ENCODE data around the gene ZNF710. TPM values are rescaled to one million over a fixed set of nuclear protein-coding genes. Genes with fewer than 3 reads are reported as not detected.
"Not testable (repeated sequence)": the region's sequence is repeated elsewhere in the genome, so short reads cannot be mapped to it uniquely, and the experiment has no call there.

The ZNF710 gene
- total RNA-seq, 1 experiment from 2014 or later = 16.1 TPM

DNA sequence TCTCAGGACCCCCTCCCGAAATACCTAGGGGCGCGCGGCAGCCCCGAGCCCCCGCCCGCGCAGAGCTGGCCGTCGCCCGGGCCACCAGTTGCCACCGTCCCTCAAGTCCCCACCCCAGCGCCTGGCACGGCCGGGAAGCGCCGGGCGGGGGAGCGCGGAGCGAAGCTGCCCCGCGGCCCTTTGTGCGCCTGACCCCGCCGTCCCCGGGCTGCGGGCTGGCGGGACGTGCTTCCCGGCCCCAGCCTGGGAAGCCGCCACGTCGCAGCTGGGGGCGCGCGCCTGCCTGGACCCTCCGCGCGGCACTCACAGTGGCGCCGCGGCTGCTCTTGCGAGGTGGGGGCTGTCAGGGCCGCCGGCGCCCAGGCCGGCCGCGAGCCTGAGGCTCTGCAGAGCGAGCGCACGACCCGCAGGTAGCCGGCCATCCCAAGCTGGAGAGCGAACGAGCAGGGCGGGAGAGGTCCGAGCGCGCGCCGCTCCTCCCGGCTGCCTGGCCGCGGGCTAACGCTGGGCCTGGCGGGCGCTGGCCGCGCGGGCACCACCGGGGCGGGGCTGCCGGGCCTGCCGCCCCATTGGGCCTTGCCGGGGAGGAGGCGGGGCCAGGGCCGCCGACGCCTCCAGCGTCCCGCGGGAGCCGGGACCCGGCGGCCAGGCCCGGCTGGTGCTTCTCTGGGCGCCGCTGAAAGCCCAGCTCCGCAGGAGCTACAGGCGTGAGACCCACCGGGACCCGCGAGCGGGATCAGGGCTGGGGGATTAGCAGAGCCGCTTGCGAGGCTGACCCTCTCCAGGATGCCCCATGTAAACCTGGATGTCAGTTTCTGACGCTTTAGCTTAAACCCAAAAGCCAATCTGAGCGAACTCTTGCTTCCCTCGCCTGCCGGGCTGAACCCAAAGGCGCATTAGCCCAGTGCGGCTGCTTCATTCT, 101.1 kb downstream of the ZNF710 start, which contains the start of gene IDH2:
Gene IDH2, minus strand, starts transcription at position 500 of the 922 bp plus-strand sequence. Its CDS starts 78 bp downstream, at position 422.
- peak; percentile 64 for DNase-seq (ENCODE audit: low read depth)

GRCh38 chr15:90103701-90104329, 102.7 kb downstream of the ZNF710 start:
- no peak for DNase-seq (ENCODE audit: low read depth)

GRCh38 chr15:90104551-90104950, 103.4 kb downstream of the ZNF710 start:
- DNase-seq (ENCODE audit: low read depth) = no peak

DNA sequence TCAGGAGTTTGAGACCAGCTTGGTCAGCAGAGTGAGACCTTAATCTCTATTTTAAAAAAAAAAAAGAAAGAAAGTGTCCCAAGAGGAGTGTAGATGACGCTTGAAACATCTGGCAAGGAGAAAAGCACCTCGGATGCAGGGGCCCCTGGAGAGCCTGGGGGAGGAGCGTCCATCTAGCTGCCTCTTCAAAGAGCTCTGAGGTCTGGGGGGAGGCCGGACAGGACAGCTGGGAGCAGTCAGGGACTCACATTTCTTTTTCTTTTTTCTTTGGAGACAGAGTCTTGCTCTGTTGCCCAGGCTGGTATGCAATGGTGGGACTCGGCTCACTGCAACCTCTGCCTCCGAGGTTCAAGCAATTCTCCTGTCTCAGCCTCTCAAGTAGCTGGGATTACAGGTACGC, 104.4 kb downstream of the ZNF710 start:
- DNase-seq (ENCODE audit: low read depth) = no peak

DNA sequence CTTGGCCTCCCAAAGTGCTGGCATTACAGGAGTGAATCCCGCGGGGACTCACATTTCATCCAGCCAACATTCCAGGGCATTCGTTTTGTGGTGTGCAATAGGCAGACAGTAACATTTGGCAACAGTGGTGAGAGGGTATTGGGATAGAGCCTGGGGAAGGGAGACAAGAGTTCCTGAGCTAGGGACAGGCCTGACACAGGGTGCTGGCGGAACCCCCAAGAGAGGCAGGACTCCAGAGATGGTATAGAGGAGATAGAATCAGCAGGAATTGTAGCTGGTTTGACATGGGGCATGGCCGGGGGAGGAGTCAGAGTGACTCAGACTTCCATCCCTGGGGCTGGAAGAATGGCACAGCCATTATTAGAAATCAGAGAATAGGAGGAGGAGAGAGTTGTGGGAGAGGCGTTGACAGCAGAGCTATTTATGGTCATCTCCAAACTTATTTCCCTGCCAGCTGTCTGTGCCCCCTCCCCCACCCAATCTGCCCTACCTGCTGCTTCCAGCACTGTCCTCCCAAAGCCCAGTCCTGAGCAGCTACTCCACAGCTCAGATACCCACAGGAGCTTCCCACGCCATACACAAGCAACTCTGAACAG, 105.5 kb downstream of the ZNF710 start:
- DNase-seq (ENCODE audit: low read depth) = peak; percentile 68

- not testable (repeated sequence) for DNase-seq (ENCODE audit: low read depth)
Measured at GRCh38 chr15:90108038-90108437, 106.9 kb downstream of the ZNF710 start.

DNA sequence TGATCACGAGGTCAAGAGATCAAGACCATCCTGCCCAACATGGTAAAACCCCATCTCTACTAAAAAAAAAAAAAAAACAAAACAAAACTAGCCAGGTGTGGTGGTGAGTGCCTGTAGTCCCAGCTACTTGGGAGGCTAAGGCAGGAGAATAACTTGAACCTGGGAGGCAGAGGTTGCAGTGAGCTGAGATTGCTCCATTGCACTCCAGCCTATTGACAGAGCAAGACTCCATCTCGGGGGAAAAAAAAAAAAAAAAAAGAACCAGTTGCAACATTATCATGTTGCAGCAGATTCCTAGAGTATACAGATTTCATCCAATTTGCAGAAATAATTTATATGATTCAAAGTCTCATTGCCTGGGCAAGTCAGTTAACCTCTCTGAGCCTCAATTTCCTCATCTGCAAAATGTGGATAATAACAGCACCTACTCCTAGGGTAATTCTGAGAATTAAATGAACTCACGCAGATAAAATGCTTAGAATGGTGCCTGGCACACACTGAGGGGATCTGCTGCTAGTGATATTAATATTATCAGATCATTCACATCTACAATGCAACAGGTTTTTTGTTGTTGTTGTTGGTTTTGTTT, 108.1 kb downstream of the ZNF710 start:
- DNase-seq (ENCODE audit: low read depth) = not testable (repeated sequence)

DNA sequence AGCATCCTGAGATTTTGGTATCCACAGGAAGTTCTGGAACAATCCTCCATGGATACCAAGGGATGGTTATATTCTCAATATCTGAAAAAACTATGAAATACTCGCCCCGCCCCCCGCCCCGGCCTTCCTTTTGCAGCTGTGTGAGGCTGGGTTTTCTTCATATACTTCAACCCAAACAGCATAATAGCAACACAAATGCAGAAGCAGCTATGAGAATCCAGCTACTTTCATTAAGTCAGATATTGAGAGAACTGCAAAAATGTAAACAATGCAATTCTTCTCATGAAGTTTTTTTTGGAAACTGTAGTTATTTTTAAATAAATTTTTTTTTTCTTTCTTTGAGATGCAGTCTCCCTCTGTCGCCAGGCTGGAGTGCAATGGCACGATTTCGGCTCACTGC, 112.0 kb downstream of the ZNF710 start:
- no peak for DNase-seq (ENCODE audit: low read depth)

GRCh38 chr15:90114451-90114901, 113.4 kb downstream of the ZNF710 start:
- DNase-seq (ENCODE audit: low read depth) = peak; percentile 26

- DNase-seq (ENCODE audit: low read depth) = no peak
Measured at GRCh38 chr15:90115783-90116182, 114.7 kb downstream of the ZNF710 start.

DNA sequence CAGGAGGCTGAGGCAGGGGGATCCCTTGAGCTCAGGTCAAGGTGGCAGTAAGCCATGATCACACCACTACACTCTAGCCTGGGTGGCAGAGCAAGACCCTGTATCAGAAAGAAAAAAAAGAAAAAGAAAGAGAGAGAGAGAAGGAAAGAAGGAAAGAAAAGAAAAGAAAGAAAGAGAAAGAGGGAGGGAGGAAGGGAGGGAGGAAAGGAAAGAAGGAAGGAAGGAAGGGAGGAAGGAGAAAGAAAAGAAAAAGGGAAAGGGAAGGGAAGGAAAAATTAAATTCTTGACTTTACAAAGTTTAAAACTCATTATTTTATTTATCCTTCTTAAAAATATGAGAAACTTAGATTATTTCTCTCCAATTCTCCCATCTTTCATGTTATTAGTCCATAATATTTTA, 118.2 kb downstream of the ZNF710 start:
- DNase-seq (ENCODE audit: low read depth) = no peak

DNA sequence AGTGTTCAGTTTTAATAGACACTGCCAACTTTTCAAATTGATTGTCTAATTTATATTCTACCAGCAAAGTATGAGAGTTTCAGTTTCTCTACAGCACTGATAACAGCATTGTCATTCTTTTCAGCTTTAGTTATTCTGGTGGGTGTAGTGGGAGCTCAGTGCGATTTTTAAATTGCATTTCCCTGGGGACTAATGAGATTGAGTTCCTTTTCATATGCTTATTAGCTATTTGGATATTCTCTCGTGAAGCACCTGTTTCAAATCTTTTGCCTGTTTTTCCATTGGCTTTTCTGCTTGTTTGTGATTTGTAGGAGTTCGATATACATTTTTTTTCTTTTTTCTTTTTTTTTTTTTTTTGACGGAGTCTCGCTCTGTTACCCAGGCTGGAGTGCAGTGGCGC, 120.0 kb downstream of the ZNF710 start:
- no peak for DNase-seq (ENCODE audit: low read depth)

DNA sequence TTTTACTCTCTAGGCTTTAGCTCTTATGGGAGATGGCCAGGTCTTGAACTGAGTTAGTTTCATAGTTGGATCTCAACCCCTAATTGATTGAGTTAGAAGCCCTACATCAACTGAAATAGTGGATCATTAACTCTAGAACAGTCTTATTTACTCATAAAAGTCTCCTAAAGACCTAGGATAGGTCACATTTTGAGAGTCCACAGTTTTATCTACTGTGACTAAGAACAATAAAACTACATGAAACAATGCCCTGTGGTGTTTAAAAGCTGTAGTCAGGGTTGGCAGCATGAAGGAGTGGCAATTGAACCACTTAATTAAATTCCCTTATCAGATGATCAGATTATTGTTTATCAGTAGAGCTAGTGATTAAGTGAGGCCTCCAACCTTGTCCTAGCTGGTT, 123.4 kb downstream of the ZNF710 start:
- DNase-seq (ENCODE audit: low read depth) = no peak

- DNase-seq (ENCODE audit: low read depth) = no peak
Measured at GRCh38 chr15:90126022-90126421, 124.9 kb downstream of the ZNF710 start.

DNA sequence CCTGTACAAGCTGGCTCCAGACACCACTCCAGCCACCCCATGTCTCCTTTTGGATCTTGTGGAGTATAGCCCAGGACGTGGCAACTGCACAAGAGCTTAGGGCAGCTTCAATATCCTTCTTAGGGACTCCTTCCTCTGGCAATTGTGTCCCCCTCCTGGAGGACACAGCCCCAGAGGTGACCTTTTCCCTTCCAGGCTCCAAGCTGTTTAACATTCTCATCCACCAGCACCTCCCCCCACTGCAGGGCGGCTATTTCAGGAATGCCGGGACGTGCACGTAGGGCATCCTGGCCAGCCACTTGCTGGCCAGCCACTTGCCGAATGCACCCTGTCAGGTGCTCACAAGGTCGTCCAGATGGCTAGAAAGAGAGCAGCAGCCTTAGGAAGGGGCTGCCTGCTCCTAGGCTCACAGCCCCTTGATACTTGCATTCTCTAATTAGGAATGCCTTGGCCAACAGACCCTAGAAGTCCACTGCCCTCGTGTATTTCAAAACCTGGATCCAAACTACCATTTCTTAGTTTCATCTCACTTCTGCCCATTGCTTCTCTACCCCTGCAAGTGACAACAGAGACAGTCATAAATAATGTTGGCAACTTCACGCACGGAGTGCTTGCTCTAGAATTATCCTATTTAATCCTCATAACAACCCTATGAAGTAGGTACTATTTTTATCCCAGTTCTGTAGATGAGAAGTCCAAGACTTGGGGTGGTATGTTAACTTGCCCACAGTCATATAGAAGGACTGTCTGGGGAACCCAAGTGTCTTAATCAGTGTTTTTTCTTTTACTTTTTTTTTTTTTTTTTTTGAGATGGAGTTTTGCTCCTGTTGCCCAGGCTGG, 125.7 kb downstream of the ZNF710 start:
- no peak for DNase-seq (ENCODE audit: low read depth)

GRCh38 chr15:90130291-90130690, 129.2 kb downstream of the ZNF710 start:
- no peak for DNase-seq (ENCODE audit: low read depth)
